Measurements from ENCODE around the gene SLC26A11.
"Not testable (repeated sequence)": the region's sequence is repeated elsewhere in the genome, so short reads cannot be mapped to it uniquely, and the experiment has no call there.

The SLC26A11 gene

DNA sequence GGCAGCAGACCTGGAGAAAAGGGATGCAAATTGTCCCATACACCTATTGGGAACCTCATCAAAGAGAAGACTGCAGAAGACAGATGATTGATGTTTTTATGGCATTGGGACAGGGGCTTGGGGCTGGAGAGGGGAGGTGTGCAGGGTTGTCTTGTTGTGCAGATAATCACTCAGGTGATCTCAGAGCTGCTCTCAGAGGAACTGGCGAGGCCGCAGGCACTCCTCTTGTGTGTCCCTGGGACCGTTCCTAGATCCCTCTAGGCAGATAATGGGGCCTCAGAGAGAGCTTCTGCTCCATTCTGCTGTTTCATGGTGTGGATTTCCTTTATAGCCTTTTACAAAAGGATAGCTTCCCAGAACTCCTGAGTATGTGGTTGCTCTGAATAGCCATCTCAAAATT, 42.1 kb downstream of the SLC26A11 start:
- DNase-seq (ENCODE audit: low read depth): no peak

DNA sequence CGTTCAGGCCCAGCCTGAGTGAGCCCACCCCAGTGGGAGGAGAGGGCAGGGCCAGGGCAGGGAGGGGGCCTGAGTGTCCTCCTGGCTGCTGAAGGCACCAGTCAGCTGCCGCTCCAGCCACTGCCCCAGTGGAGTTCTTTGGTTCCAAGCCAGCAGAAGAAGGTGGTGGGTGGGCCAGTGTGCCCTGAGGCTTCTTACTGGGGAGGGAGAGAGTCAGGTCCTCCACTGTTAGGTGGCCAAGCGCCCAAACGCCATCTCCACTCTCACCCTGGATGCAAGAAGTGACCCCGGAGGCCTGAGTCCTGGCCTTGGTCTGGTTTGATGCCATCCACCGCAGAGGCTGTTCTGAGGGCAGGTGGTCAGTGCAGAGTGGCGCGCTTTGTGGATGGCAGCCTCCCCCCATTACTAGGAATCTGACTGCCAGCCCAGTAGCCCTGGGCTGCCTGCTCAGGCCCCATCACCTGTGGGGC, 42.6 kb downstream of the SLC26A11 start:
- no peak for DNase-seq (ENCODE audit: low read depth)

DNA sequence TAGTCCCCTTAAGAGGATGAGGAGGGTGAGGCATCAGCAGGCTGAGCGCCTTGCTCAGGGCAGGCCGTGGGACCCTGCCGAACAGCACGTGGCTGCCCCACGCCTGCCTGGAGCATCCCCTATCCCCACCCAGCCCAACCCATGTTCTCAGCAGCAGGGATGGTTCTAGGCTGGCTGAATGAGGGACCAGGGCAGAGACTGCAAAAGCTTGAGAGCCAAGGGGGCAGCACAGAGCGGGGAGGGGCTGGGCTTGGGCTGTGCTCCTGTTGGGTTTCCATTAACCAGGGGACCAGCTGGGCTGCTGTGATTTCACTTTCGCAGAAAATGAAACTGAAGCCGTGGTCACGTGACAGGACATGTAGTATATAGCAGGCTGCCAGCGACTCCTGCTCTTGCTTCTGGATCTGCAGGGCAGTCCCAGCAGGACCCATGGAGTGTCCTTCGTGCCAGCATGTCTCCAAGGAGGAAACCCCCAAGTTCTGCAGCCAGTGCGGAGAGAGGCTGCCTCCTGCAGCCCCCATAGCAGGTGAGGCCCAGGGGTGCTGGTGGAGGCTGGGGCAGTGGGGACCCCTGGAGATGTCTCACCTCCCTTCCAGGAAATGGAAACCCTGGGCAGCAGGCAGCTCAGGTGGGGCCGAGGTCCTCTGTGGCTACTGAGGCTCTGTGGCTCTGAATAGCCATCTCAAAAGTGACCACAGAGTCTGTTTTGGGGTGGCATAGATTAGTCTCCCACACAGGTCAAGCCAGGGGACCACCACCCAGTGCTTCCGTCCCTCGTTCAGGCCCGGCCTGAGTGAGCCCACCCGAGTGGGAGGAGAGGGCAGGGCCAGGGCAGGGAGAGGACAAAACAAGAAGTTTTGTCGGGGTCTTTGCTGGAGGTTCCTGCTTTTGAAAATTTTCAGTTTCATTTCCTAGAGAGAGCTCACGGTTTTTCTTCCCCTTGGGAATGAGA, 43.3 kb downstream of the SLC26A11 start:
- peak; percentile 77 for DNase-seq (ENCODE audit: low read depth)

DNA sequence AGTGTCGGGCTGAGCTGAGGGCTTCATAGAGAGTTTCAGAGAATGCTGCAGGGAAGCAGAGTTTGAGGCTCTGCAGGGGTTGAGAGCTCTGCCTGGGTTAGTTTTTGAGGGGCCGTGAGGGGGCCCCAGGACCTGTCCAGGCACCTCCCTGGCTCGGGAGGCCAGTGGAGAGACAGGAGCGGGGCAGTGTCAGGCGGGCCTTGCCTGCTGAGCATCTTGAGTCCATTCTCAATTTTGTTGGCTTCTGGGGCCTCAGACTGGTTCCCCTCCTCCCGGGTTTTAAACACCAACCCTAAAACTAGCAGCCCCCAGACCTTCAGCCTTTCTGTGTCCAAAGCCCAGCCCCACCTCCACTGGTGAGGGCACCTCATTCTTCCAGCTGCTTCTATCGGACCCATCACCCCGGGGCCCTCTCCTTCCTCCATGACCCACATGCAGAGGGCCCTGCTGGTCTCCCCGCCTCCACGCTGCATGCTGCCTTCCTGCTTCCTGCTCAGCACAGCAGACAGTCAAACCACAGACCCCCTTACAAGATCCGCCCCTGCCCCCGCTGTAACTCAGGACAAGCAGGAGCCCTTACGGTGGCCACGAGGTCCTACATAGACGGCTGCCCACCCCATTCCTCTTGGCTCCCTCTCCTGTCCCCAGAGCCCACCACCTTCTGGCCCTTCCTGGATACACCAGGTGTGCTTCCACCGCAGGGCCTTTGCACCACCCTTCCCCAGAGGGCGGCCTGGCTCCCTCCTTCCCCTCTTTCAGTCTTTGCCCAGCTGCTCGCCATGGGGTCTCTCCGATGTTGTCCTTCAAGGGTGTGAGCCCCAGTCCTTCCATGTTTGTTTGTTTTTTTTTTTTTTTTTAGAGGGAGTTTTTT, 44.2 kb downstream of the SLC26A11 start:
- no peak for DNase-seq (ENCODE audit: low read depth)

DNA sequence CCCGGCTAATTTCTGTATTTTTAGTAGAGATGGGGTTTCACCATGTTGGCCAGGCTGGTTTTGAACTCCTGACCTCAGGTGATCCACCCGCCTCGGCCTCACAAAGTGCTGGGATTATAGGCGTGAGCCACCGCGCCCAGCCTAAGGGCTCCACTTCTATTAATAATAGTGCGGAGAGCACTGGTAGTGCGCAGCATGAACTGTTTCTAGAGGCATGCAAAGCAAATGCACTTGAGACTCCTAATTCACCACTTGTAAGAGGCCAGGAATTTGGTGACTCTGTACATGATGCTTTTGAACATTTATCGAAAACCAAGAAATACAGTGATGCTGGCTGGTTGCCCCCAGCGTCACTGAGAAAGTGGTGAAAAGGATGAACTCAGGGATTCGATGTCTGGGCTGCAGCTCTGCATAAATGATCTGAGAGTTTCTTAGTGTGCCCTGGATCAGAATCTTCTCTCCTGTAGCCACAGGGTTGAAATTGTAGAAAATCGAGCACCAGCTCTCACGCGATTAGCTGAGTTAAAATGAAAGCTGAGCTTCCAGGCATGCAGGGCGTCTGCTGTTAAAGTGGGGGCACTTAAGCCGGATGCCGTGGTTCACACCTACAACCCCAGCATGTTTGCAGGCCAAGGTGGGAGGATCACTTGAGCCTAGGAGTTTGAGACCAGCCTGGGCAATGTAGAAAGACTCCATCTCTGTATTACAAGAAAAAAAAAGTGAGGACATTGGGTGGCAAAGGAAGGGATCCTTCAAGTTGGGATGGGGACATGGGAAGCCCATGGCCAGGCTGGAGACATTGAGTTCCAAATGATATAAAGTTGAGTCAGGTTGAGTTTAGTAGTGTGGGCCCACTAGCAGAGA, 45.2 kb downstream of the SLC26A11 start:
- no peak for DNase-seq (ENCODE audit: low read depth)

DNA sequence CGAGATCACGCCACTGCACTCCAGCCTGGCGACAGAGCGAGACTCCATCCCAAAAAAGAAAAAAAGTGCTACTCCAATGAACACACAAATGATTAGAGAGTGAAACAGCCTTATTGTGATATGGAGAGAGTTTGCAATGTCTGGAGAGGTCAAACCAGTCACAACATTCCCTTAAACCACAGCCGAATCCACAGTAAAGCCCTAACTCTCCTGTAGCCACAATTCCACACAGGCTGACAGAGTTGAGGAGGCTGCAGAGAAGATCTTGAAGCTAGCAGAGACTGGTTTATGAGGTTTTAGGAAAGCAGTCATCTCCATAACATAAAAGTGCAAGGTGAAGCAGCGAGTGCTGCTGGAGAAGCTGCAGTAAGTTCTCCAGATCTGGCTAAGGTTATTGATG, 47.2 kb downstream of the SLC26A11 start:
- DNase-seq (ENCODE audit: low read depth): no peak

DNA sequence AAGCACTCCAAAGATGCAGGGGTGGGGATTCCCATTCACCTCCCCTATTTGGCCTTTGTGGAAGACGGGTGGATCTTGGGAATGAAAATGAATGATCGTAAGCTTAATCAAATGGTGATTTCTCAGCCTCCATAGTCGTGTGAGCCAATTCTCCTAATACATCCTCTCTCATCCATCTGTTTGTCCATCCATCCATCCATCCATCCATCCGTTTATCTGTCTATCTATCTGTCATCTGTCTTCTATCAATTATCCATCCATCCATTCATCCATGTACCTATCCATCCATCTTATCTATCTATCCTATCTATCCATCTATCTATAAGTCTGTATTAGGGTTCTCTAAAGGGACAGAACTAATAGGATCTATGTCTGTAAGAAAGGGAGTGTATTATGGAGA, 48.2 kb downstream of the SLC26A11 start:
- no peak for DNase-seq (ENCODE audit: low read depth)

DNA sequence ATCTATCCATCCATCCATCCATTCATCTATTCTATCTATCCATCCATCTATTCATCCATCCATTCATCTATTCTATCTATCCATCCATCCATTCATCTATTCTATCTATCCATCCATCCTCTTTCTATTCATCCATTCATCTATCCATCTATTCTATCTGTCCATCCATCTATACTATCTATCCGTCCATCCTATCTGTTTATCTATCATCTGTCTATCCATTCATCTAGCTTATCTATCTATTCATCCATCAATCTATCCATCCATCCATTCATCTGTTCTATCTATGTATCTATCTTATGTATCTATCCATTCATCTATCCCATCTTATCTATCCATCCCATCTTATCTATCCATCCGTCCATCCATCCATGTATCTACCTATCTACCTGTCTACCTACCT, 49.2 kb downstream of the SLC26A11 start:
- DNase-seq (ENCODE audit: low read depth): no peak

DNA sequence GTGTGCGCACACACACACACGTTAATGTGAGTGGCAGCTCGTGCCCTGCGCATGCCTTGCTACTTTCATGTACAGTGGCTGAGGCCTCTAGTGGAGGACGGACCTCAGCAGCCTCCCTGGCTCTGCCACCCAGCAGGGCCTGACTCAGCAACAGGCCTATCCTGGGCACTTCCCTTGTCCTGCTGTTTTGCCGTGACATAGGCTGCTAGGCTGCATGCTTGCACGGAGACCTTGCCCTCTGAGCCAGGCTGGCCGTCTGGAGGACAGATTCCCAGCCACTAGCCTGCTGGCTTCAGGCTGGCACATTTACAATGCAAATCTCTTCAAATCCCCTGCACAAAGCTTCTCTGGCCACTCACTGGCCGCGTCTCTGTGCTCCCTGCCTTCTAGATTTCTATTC, 49.9 kb downstream of the SLC26A11 start:
- no peak for DNase-seq (ENCODE audit: low read depth)

DNA sequence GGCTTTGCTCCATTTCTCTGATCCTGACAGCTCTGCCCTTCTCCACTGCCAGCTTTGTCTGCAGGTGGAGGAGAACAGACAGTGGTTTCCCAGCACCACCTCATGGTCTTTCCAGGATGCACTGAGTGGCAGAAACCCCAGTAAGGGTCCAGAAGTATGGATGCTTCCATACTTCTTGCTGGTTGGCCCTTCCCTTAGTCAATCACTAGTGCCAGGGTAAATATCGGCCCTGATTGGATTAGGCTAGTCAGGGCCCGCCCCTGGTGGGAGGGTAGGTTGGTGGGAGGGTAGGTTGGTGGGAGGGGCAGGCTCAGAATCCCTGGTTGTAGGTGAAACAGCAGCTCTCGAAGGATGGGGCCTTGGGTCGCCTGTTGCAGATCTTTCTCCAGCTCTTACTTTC, 50.6 kb downstream of the SLC26A11 start:
- DNase-seq (ENCODE audit: low read depth): no peak

DNA sequence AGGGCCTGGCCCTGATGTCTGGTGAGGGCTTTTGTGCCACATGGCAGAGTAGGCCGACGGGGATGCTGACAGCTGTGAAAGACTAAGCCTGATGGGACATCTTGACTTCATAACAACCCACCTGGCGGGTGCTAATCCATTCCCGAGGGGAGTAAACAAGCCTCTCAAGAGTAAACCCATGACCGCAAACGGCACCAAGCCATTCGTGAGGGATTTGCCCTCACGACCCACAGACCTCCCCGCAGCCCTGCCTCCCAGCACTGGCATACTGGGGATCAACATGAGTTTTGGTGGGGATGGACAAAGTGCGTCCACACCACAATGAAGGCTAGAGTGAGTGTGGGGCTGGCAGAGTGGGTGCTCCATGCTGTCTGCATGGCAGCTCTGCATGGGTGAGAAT, 52.1 kb downstream of the SLC26A11 start:
- DNase-seq (ENCODE audit: low read depth): no peak

DNA sequence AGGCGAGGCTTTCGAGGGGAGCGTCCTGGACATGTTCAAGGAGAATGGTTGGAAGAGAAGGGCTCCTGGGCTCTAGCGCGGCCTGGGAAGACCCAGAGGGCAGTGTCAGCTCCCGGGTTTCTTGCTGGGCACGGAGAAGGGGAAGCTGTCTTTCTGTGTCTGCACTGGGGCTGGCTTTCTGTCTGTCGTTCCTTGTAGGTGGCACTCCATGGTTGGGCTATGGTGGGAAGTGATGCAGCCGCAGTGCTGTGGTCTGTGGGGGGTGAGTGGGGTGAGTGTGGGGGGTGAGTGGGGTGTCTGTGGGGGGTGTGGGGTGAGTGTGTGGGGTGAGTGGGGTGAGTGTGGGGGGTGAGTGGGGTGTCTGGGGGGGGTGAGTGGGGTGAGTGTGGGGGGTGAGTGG, 54.1 kb downstream of the SLC26A11 start:
- no peak for DNase-seq (ENCODE audit: low read depth)

DNA sequence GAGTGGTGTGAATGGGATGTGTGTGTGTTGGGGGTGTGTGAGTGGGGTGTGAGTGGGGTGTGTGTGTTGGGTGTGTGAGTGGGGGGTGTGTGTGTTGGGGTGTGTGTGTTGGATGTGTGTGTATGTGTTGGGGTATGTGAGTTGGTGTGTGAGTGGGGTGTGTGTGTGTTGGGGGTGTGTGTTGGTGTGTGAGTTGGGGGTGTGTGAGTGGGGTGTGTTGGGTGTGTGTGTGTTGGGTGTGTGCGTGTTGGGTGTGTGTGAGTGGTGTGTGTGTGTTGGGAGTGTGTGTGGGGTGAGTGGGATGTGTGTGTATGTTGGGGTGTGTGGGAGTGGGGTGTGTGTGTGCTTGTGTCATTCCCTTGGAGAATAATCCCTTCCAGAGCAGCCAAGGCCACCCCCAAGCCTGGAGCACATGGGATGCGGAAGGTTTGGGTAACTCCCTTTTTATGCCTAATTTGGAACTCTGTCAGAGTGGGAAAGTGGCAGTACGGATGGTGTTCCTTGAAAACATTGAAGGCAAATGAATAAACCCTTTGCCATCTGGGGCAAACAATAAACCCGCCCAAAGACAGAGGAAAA, 54.7 kb downstream of the SLC26A11 start:
- DNase-seq (ENCODE audit: low read depth): no peak

DNA sequence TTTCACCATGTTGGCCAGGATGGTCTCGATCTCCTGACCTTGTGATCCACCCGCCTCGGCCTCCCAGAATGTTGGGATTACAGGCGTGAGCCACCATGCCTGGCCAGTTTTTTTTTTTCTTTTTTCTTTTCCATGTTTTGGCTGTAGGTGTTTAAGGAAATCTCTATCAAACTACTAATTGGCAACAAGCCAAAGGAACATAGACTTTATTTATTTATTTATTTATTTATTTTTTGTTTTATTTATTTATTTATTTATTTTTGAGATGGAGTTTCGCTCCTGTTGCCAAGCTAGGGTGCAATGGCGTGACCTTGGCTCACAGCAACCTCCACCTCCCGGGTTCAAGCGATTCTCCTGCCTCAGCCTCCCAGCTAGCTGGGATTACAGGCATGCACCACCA, 55.6 kb downstream of the SLC26A11 start:
- DNase-seq (ENCODE audit: low read depth): not testable (repeated sequence)

DNA sequence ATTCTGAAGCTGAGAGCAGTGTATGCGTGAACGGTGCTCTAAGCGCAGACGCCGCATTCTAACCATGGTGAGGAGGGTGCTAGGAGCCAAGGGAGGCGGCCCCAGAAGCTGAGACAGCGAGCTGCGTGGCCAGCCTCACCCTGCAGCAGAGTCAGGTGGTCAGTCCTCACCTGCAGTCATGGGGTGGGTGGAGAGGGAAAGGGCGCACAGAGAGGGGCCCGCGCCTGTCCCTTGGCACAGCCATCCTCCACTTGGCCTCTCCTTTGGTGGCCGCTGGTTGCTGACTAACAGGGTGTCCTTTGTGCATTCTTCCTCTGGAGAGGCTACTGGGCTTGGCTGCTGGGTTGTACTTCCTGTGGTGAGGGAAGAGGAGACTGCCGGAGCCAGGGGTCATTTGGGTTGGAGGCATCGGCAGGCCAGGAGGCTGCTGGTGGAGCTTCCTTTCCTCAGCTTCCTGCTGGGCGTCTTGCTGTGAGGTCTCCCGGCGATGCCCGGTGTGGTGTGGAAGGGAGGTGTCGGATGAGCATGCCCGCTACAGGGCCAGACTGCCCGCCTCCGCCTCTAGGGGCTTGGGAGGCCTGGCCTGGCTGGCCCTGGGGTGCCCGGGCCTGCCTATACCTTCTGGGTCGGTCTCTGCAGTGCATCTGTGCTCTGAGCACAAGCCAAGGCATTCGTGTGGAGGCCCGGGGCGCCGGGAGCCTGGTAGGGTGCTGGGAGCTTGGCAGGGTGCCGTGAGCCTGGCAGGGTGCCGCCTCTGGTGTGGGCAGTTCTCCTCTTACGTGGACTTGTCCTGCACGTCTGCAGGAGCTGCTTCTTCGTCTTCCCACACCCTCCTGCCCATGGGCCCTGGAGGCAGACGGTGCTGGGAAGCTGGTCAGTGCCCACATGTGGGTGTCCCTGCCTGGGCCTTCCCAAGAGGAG, 57.8 kb downstream of the SLC26A11 start:
- DNase-seq (ENCODE audit: low read depth): no peak

DNA sequence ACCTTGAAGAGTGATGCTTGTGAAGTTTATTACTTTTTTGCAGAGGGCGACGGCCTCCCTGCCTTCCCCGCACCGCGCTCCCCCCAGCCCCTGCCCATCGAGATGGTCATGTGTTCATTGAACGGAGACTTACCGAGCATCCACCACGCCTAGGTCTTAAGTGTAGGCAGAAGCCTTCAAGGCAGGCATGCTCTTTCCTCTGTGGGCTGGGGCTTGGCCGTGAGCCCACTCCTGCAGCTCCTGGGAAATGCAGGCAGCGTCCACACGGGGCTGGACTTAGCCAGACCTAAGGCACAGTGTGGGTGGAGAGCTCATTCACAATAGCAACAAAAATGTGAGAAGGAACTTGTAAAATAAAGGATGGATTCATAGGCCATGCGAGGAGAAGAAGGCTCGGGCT, 59.7 kb downstream of the SLC26A11 start:
- DNase-seq (ENCODE audit: low read depth): no peak

DNA sequence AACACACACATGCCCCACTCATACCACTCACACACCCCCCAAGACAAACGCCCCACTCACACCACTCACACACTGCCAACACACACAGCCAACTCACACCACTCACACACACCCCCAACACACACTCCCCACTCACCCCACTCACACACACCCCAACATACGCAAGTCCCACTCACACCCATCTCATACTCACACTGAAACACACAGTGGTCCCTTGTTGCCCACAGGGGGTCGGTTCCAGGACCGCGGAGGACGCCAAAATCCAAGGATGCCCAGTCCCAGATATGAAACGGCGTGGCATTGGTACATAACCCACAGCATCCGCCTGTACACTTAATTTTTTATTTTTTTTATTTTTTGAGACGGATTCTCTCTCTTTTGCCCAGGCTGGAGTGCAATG, 61.3 kb downstream of the SLC26A11 start:
- no peak for DNase-seq (ENCODE audit: low read depth)

DNA sequence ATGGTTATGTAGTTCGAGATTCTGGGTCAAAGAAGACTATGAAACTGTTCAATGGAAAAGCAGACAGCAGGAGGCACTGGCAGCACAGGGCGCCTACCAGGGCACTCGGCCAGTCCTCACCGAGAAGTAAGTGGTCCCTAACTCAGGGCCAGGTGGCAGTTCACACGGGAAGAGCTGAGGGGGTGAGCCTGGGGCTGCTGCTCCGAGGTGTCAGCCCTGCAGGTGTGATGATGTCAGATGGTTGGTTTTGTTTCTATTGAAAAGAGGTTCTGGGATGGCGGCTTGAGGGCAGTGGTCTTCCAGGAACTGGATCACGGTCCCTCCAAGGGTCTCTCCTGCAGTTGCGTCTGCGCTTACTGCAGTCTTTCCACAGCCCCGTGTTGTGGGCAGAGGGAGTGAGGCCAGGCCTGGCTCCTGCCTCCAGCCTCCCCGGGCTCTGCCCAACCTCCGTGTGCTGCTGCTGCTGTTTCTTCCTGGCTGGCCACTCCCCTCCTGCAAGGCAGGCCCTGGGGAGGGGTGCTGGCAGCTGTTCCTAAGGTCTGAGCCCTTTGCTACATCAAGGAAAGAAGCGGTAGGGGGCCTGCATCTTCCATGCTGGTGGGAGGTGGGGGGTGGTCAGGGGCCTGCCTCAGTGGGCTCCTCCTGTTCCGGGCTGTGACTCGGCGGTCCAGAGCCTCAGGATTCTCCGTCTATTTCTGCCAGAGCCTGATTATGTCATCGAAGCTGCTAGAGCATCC, 63.1 kb downstream of the SLC26A11 start:
- DNase-seq (ENCODE audit: low read depth): no peak

DNA sequence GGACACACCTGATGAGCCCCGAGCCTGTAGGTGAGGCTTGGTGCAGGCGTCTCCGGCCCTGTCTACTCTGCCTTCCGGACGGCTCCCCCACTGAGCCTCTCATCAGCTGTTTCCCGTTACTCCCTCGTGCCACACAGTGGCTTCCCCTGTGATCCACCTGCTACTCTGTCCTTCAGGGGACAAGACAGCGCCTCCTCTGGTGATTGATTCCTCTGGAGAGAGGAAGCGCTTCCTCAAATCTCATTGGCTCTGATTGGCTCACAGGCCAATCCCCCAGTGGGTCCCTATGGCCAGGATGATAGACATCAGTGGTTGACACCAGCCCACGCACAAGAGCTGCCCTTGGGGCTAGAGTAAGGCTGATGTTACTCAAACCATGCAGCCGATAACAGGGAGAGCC, 64.4 kb downstream of the SLC26A11 start:
- no peak for DNase-seq (ENCODE audit: low read depth)
